ENCODE data around the gene EPHA3.

DNA sequence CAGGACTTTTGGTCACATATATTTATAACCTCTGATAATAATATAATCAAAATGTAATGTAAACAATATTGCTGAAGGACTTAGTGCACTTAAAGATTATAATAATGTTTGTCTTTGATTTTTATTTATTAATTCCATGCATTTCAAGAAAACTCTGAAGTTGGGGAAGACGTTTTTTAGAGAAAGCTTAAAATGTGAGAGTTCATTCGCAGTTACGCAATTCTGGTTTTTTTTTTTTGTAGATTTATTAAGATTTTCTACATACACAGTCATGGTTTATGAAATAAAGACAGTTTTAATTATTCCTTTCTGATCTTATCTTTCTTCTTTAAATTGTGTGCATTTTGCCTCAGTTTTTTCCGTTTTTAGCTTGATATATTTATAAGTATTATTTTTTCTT, 204.7 kb downstream of the EPHA3 start:
- TF ChIP-seq, protein P1, sequence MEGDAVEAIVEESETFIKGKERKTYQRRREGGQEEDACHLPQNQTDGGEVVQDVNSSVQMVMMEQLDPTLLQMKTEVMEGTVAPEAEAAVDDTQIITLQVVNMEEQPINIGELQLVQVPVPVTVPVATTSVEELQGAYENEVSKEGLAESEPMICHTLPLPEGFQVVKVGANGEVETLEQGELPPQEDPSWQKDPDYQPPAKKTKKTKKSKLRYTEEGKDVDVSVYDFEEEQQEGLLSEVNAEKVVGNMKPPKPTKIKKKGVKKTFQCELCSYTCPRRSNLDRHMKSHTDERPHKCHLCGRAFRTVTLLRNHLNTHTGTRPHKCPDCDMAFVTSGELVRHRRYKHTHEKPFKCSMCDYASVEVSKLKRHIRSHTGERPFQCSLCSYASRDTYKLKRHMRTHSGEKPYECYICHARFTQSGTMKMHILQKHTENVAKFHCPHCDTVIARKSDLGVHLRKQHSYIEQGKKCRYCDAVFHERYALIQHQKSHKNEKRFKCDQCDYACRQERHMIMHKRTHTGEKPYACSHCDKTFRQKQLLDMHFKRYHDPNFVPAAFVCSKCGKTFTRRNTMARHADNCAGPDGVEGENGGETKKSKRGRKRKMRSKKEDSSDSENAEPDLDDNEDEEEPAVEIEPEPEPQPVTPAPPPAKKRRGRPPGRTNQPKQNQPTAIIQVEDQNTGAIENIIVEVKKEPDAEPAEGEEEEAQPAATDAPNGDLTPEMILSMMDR (conservative IDR thresholded peaks at IDR 0.05; ENCODE audit: low read depth, low read length): no peak
- TF ChIP-seq EZH2 (IDR thresholded peaks at IDR 0.05; ENCODE audit: borderline replicate concordance, low read depth, low read length, poor library complexity, severe bottlenecking): no peak

Measured in A673 (cell line).